AML-193 (cell line): ENCODE results near the gene MAPK14.
"Not testable (repeated sequence)": the region's sequence is repeated elsewhere in the genome, so short reads cannot be mapped to it uniquely, and the experiment has no call there.

Source experiments
- DNase-seq, 2 experiments: peaks; one replicate each; lab custom pipeline; 2025; lab: John Stamatoyannopoulos, UW

Gene MAPK14

GRCh38 chr6:36069573-36069972 lies 42.0 kb downstream of the MAPK14 start:
- DNase-seq = no peak

GRCh38 chr6:36070252-36070651 lies 42.6 kb downstream of the MAPK14 start:
- no peak for DNase-seq

GRCh38 chr6:36071281-36071680 lies 43.7 kb downstream of the MAPK14 start:
- DNase-seq = no peak

GRCh38 chr6:36071714-36072113 lies 44.1 kb downstream of the MAPK14 start:
- DNase-seq = no peak

DNA sequence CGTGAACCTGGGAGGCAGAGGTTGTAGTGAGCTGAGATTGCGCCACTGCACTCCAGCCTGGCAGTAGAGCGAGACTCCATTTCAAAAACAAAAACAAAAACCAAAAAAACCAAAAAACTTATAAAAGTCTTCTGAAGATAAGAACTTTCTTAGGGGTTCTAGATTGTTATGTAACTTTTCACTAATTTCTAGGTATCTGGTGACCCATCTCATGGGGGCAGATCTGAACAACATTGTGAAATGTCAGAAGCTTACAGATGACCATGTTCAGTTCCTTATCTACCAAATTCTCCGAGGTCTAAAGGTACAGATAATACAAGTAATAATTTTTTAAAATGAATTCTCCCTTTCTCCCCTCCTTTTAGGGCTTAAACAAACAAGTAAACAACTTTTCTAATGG lies 45.1 kb downstream of the MAPK14 start:
- DNase-seq = no peak

DNA sequence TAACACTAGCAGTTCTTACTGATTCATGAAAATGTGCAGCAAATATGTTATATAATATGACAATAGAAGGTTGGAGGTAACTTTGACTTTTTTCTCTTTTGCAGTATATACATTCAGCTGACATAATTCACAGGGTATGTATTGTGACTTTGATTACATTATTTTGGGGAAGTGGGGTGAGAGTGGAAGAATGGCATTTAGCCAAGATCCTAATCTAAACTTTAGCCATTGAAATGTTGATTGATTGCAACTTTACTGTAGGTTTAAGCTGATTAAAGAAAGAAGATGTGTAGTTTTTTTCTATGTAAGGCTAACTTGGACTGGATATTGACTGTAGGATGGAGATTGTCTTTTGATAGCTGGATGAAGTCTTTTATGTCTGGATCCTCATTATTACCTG lies 46.0 kb downstream of the MAPK14 start:
- no peak for DNase-seq

DNA sequence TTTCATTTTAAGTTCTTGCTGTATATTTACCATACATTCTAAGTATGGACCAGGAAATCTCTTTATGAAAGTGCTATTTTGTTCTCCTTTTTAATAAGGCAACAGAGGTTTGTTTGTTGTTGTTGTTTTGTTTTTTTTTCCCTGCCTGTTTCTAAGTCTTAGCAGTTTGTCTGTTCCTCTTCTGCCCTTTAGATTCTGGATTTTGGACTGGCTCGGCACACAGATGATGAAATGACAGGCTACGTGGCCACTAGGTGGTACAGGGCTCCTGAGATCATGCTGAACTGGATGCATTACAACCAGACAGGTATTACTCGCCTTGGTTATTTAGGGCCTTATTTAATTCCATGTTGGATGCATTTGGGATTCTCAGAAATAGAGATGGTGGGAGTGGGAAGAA lies 48.0 kb downstream of the MAPK14 start:
- DNase-seq = peak in 1 of 2 experiments; percentile 11

GRCh38 chr6:36076178-36077063 lies 48.8 kb downstream of the MAPK14 start:
- no peak for DNase-seq

DNA sequence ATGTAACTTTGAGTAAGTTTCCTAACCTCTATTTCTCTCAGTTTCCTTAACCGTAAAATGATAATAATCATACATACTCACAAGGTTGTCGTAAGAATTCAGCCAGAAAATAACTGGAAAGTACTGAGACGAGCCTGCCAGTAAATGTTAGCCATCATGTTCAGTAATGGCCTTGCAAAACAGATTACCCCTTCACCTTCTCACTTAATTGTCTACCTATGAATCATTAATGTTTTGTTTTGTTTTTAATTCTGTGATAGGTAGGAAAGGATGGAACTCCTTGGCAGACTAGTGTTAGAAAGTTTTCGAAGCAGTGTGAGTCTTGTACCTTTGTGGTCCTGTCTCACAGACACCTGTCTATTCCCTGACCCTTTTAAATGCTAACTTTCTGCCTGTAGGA lies 50.6 kb downstream of the MAPK14 start:
- DNase-seq = no peak

DNA sequence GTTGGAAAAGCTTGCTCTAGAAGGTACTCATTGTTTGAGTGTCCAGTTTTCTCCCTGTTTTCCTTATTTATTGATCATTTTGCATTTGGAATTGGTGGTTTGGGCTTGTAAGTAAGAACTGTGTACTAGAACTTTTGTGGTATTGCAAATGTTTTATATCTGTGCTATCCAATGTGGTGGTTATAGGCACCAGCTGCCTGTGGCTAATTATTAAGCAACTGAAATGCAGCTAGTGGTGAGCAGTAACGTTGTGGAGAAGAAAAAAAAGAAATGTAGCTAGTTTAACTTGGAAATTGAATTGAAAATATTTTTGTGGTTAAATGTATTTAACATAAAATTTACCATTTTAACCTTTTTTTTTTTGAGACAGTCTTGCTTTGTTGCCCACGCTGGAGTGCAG lies 52.0 kb downstream of the MAPK14 start:
- no peak for DNase-seq

GRCh38 chr6:36082318-36082717 lies 54.7 kb downstream of the MAPK14 start:
- DNase-seq = no peak

DNA sequence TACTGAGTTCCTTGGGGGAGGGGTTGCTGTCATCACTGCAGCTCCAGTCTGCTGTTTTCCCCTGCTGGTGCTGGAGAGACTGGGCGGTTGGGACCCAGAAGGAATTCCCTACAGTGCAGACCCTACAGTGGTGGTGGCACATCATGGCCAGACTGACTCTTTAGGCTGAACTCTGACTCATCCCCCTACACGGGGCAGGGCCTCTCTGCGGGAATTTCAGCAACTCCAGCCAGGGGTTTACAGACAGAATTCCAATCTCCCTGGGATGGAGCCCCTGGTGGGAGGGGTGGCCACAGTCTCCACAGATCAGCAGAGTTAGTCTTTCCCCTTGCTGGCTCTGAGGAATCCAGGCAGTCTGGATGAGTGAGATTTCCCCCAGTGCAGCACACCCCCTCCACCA lies 55.8 kb downstream of the MAPK14 start:
- no peak for DNase-seq

- not testable (repeated sequence) for DNase-seq
Observed at GRCh38 chr6:36088204-36088603, 60.6 kb downstream of the MAPK14 start.

GRCh38 chr6:36089048-36089447 lies 61.4 kb downstream of the MAPK14 start:
- no peak for DNase-seq

DNA sequence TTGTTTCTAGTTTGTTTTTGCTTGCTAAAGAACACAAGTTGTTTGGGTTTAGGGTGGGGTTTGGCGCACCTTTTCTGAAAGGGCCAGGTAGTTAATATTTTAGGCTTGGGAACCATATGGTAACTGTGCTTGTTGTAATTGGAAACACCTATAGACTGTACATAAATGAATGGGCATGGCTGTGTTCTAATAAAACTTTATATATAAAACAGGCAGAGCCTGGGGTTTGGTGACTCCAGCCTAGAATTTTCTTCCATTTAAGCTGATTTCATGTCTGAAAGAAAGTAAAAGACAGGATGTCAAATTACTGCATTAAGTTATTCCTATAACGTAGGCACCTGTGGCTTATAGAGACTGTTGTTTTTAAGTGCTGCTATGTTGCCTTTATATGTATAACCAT lies 66.6 kb downstream of the MAPK14 start:
- no peak for DNase-seq

- DNase-seq = peak; percentile 81 to 82
Observed at GRCh38 chr6:36094753-36095496, 67.3 kb downstream of the MAPK14 start.

- no peak for DNase-seq
Observed at GRCh38 chr6:36095497-36096391, 68.1 kb downstream of the MAPK14 start.

- DNase-seq = no peak
Observed at GRCh38 chr6:36098253-36098919, 70.8 kb downstream of the MAPK14 start.

DNA sequence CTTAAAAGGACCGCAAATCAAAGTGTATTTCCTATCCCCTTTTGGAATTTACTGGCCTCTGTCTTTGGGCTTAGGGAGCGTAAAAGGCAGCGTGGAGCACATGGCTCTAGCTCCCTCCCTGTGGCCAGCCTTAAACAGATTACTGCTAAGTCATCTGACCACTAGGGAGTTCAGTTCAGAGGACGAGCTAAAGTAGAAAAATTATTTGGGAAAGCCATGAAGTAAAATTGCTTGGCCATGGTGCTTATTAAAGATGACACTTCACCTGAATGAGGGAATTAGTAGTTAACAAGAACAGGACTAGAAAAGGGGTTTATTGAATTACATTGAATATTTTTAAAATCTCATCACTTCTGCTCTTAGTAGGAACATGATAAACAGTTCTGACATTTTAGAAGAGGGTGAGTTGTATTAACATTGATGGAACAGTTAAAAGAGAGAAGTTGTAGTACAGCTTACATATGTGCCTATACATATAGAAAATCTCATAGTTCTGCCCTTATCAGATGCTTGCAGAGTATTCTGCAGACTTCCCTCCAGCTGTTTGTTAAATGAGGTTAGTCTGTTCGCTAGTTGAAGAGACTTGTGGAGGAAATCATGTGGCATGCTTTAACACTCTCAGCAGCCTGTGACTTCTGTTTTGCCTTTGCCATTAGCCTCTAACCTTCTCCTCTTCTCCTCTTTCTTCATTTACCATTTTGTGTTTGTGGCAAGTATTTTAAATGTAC lies 71.5 kb downstream of the MAPK14 start:
- no peak for DNase-seq

- no peak for DNase-seq
Observed at GRCh38 chr6:36099869-36100483, 72.4 kb downstream of the MAPK14 start.

DNA sequence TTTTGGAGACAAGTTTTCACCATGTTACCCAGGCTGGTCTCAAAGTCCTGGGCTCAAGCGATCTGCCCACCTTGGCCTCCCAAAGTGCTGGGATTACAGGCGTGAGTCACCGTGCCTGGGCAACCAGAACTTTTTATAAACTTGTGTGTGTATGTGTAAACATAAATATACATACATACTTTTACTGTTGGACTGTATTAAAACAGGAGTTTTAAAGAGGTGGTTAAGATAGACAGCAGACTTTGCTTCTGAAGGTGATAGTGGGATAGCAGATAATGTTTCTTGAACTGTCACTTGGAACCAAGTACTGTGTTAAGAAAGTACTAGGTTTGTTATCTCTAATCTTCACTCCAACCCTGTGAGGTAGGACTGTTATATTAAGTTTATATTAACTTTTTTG lies 74.1 kb downstream of the MAPK14 start:
- DNase-seq = no peak
